ENCODE data around the gene NEB. TPM values are rescaled to one million over a fixed set of nuclear protein-coding genes. Genes with fewer than 3 reads are reported as not detected.

The NEB gene, protein sequence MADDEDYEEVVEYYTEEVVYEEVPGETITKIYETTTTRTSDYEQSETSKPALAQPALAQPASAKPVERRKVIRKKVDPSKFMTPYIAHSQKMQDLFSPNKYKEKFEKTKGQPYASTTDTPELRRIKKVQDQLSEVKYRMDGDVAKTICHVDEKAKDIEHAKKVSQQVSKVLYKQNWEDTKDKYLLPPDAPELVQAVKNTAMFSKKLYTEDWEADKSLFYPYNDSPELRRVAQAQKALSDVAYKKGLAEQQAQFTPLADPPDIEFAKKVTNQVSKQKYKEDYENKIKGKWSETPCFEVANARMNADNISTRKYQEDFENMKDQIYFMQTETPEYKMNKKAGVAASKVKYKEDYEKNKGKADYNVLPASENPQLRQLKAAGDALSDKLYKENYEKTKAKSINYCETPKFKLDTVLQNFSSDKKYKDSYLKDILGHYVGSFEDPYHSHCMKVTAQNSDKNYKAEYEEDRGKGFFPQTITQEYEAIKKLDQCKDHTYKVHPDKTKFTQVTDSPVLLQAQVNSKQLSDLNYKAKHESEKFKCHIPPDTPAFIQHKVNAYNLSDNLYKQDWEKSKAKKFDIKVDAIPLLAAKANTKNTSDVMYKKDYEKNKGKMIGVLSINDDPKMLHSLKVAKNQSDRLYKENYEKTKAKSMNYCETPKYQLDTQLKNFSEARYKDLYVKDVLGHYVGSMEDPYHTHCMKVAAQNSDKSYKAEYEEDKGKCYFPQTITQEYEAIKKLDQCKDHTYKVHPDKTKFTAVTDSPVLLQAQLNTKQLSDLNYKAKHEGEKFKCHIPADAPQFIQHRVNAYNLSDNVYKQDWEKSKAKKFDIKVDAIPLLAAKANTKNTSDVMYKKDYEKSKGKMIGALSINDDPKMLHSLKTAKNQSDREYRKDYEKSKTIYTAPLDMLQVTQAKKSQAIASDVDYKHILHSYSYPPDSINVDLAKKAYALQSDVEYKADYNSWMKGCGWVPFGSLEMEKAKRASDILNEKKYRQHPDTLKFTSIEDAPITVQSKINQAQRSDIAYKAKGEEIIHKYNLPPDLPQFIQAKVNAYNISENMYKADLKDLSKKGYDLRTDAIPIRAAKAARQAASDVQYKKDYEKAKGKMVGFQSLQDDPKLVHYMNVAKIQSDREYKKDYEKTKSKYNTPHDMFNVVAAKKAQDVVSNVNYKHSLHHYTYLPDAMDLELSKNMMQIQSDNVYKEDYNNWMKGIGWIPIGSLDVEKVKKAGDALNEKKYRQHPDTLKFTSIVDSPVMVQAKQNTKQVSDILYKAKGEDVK (N-terminal part only)
- 0.83 TPM for total RNA-seq
- long read RNA-seq, partial matches to known transcripts: 0 of 2 reads
- long read RNA-seq, other reads (novel, unspliced or antisense): 2 of 2 reads

DNA sequence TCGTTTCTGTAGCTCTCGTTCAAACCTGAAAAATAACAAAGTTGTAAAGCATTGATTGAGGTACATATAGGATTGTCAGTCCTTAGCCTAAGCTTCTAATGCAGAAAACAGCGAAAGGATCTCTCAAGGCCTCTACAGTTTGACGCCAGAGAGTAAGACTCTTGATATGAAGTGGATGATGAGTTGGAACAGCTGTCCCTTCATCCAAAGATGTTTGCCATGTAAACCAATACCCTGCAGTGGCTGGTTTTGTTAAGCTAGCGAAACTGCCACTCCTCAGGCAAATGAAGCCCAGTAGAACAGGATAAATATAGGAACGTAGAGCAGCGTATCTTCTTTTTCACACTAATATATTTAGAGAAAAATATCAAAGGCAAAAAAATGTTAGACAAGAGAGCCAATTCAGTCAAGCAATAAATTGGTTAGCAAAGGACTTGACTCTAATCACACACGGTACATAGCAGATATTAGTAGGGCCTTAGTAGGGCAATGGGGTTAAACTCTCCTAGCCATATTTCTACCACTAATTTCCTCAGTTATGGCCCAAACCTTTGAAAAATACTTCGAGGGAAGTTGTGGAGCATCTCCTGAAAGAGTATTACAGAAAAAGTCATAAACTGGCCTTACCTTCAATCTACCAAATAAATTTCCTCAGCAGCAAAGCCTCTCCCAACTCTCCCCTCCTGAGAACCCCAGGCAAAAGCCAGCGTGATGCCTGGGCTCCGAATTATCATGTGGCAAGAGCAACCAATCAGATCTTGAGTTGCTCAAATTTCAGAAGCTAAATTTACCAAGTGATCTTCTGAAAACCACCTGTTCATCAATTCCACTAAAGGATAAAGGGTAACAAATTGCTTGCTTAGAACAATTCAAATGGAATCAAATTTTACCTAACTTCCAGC, at the start of gene NEB:
Gene NEB, minus strand, starts transcription at position 706 of the 902 bp plus-strand sequence. CDS start 1,320 bp downstream, outside the sequence.
- Histone ChIP-seq H3K4me3 (no peak within 1 kb of the TSS), H3K27ac (no peak within 1 kb of the TSS), H3K4me1 (no peaks in the 10 kb centered on the region), H3K27me3 (ENCODE audit: low read depth) (no peaks in the 10 kb centered on the region), H3K36me3 (no peaks in the 10 kb centered on the region), H3K9me3 (no peaks in the 10 kb centered on the region)
- no peak for ATAC-seq
- intact Hi-C loops (cut with DNase I): no loop called here
- no peak for DNase-seq
- no peak for TF ChIP-seq CTCF (IDR thresholded peaks at IDR 0.05)

- Histone ChIP-seq H3K27ac (no peak overlapping the region), H3K4me1 (no peaks in the 10 kb centered on the region), H3K27me3 (ENCODE audit: low read depth) (no peaks in the 10 kb centered on the region), H3K4me3 (no peak overlapping the region), H3K36me3 (peaks cover 26% of the 10 kb centered on the region), H3K9me3 (no peaks in the 10 kb centered on the region)
- DNase-seq (no peak), ATAC-seq (no peak)
- intact Hi-C loops (cut with DNase I): no loop called here
- no peak for TF ChIP-seq CTCF (IDR thresholded peaks at IDR 0.05)
Measured at GRCh38 chr2:151783133-151783520, 48.9 kb upstream of the NEB start.

- intact Hi-C loops (cut with DNase I): no loop called here
- Histone ChIP-seq H3K27ac (no peak overlapping the region), H3K9me3 (no peaks in the 10 kb centered on the region), H3K4me1 (no peaks in the 10 kb centered on the region), H3K4me3 (no peak overlapping the region), H3K27me3 (ENCODE audit: low read depth) (no peaks in the 10 kb centered on the region), H3K36me3 (peaks cover 23% of the 10 kb centered on the region)
- TF ChIP-seq CTCF (IDR thresholded peaks at IDR 0.05): no peak
- DNase-seq (no peak), ATAC-seq (no peak)
Measured at GRCh38 chr2:151782378-151783132, 48.3 kb upstream of the NEB start.

DNA sequence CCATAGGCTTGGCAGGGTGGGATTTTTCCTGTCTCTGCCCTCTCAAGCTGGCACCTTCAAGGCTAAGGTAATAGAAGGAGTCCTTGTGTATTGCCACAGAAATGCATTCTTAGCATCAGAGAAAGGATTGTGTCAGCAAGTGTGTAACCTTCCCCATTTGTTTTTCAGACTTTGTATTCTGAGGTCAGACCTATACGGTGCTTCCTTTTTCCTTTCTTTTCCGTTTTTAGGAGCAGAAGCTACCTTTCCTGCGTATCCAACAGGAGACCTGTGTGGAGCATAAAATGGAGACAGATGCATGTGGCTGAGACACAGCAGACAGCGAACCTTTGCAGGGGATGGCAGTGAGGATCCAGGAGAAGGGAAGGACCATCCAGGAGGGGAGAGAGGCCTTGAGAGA, 47.4 kb upstream of the NEB start:
- no peak overlapping the region for H3K4me3 ChIP-seq
- no peaks in the 10 kb centered on the region for H3K9me3 ChIP-seq
- H3K27ac ChIP-seq: no peak overlapping the region
- no peaks in the 10 kb centered on the region for H3K27me3 ChIP-seq (ENCODE audit: low read depth)
- DNase-seq (no peak), ATAC-seq (no peak)
- H3K4me1 ChIP-seq: no peaks in the 10 kb centered on the region
- peaks cover 24% of the 10 kb centered on the region for H3K36me3 ChIP-seq
- no peak for TF ChIP-seq CTCF (IDR thresholded peaks at IDR 0.05)
- intact Hi-C loops (cut with DNase I): no loop called here

Measured in lower lobe of right lung (tissue), 2 donors.